H9 (cell line): Measurements from ENCODE around the gene STK38. TPM values are rescaled to one million over a fixed set of nuclear protein-coding genes. Genes with fewer than 3 reads are reported as not detected.

Experiments
- DNase-seq: peaks from one replicate; pipeline ENCODE4 v3.0.0-alpha.2; 2017
- H2AFZ ChIP-seq: one replicate; pipeline ENCODE4 v1.6.1; 2013; ENCODE audit warnings: mild to moderate bottlenecking, low read length, control low read depth, moderate library complexity
- H2AK5ac ChIP-seq: 2 replicates; pipeline ENCODE4 v1.6.1; 2013; ENCODE audit warnings: low read length, control low read depth, mixed read lengths; ENCODE audit not compliant: insufficient read length
- H2BK120ac ChIP-seq: one replicate; pipeline ENCODE4 v1.6.1; 2013; ENCODE audit warnings: low read depth, mild to moderate bottlenecking, low read length, control low read depth, inconsistent platforms; ENCODE audit not compliant: poor library complexity, severe bottlenecking
- H2BK12ac ChIP-seq: 2 replicates; pipeline ENCODE4 v1.6.1; 2013; ENCODE audit warnings: low read length, control low read depth, mixed read lengths, low read depth; ENCODE audit not compliant: insufficient read length
- H2BK15ac ChIP-seq: 2 replicates; pipeline ENCODE4 v1.6.1; 2013; ENCODE audit warnings: low read depth, low read length, control low read depth
- H2BK20ac ChIP-seq: one replicate; pipeline ENCODE4 v1.6.1; 2013; ENCODE audit warnings: low read depth, mild to moderate bottlenecking, low read length, control low read depth, inconsistent platforms; ENCODE audit not compliant: poor library complexity, severe bottlenecking
- H2BK5ac ChIP-seq: 2 replicates; pipeline ENCODE4 v1.6.1; 2013; ENCODE audit warnings: low read length, control low read depth, mixed read lengths; ENCODE audit not compliant: insufficient read length
- H3K14ac ChIP-seq: 2 replicates; pipeline ENCODE4 v1.6.1; 2013; ENCODE audit warnings: low read length, control low read depth; ENCODE audit not compliant: insufficient read depth
- H3K18ac ChIP-seq: 2 replicates; pipeline ENCODE4 v1.6.1; 2013; ENCODE audit warnings: low read depth, mild to moderate bottlenecking, mixed read lengths, low read length, control low read depth; ENCODE audit not compliant: insufficient read length
- H3K23ac ChIP-seq: 2 replicates; pipeline ENCODE4 v1.6.1; 2013; ENCODE audit warnings: low read length, control low read depth, mixed read lengths, low read depth; ENCODE audit not compliant: insufficient read length
- H3K23me2 ChIP-seq: 2 replicates; pipeline ENCODE4 v1.6.1; 2013; ENCODE audit warnings: low read depth, mild to moderate bottlenecking, mixed read lengths, low read length, control low read depth; ENCODE audit not compliant: insufficient read length, poor library complexity, severe bottlenecking
- H3K27ac ChIP-seq: 2 replicates; pipeline ENCODE4 v1.5.1; 2013; ENCODE audit warnings: low read length, control low read depth, mixed read lengths, low read depth; ENCODE audit not compliant: insufficient read length
- H3K27me3 ChIP-seq: 2 replicates; pipeline ENCODE4 v1.6.1; 2013; ENCODE audit warnings: low read length, control low read depth, inconsistent platforms; ENCODE audit not compliant: insufficient read depth
- H3K4ac ChIP-seq: 2 replicates; pipeline ENCODE4 v1.6.1; 2013; ENCODE audit warnings: low read depth, mild to moderate bottlenecking, control low read depth, inconsistent platforms, low read length, moderate library complexity
- H3K4me1 ChIP-seq: 2 replicates; pipeline ENCODE4 v1.6.1; 2013; ENCODE audit warnings: low read length, control low read depth, inconsistent platforms; ENCODE audit not compliant: insufficient read depth
- H3K4me2 ChIP-seq: 2 replicates; pipeline ENCODE4 v1.6.1; 2013; ENCODE audit warnings: low read length, control low read depth, mixed read lengths; ENCODE audit not compliant: insufficient read length, insufficient read depth
- H3K56ac ChIP-seq: 2 replicates; pipeline ENCODE4 v1.6.1; 2013; ENCODE audit warnings: low read depth, mild to moderate bottlenecking, mixed read lengths, low read length, control low read depth; ENCODE audit not compliant: insufficient read length
- H3K79me1 ChIP-seq: 2 replicates; pipeline ENCODE4 v1.6.1; 2013; ENCODE audit warnings: low read depth, mild to moderate bottlenecking, moderate library complexity, low read length, control low read depth, inconsistent platforms; ENCODE audit not compliant: insufficient read depth, poor library complexity, severe bottlenecking
- H3K79me2 ChIP-seq: 2 replicates; pipeline ENCODE4 v1.6.1; 2013; ENCODE audit warnings: low read length, control low read depth, inconsistent platforms; ENCODE audit not compliant: insufficient read depth
- H3K9ac ChIP-seq: 2 replicates; pipeline ENCODE4 v1.6.1; 2013; ENCODE audit warnings: low read length, control low read depth, mixed read lengths; ENCODE audit not compliant: insufficient read length; ENCODE audit errors: extremely low read depth
- H3K9me3 ChIP-seq: one replicate; pipeline ENCODE4 v1.6.1; 2013; ENCODE audit warnings: low read depth, low read length, inconsistent platforms; ENCODE audit not compliant: control insufficient read depth
- H3T11ph ChIP-seq: one replicate; pipeline ENCODE4 v1.6.1; 2013; ENCODE audit warnings: mild to moderate bottlenecking, low read length, control low read depth, inconsistent platforms
- H4K20me1 ChIP-seq: one replicate; pipeline ENCODE4 v1.6.1; 2013; ENCODE audit not compliant: control insufficient read depth, insufficient read length, insufficient read depth
- H4K5ac ChIP-seq: 2 replicates; pipeline ENCODE4 v1.6.1; 2013; ENCODE audit warnings: low read depth, mild to moderate bottlenecking, mixed read lengths, low read length, control low read depth; ENCODE audit not compliant: insufficient read length
- H4K8ac ChIP-seq: replicated peaks from 2 replicates; pipeline ENCODE4 v1.6.1; 2013; ENCODE audit warnings: low read length, control low read depth, mixed read lengths, low read depth; ENCODE audit not compliant: insufficient read length
- H4K91ac ChIP-seq: 2 replicates; pipeline ENCODE4 v1.6.1; 2013; ENCODE audit warnings: low read depth, mild to moderate bottlenecking, moderate library complexity, mixed read lengths, low read length, control low read depth; ENCODE audit not compliant: insufficient read length
- H3K27ac Mint-ChIP-seq, 3 experiments: 2 replicates in 2 of 3; 3 replicates in 1 of 3; pipeline ENCODE4 v1.8.0; 2020 to 2021; ENCODE audit warnings: mixed read lengths in 3 of 3, mild to moderate bottlenecking in 1 of 3, moderate library complexity in 1 of 3
- H3K27me3 Mint-ChIP-seq: 2 replicates; pipeline ENCODE4 v1.8.0; 2021; ENCODE audit warnings: low read depth, mild to moderate bottlenecking, moderate library complexity, mixed read lengths
- H3K36me3 Mint-ChIP-seq, 3 experiments: 2 replicates in 2 of 3; 3 replicates in 1 of 3; pipeline ENCODE4 v1.8.0; 2020 to 2021; ENCODE audit warnings: low read depth in 3 of 3, mixed read lengths in 3 of 3; ENCODE audit not compliant: insufficient read depth in 1 of 3
- H3K4me1 Mint-ChIP-seq, 2 experiments: 2 replicates each; pipeline ENCODE4 v1.8.0; 2020; ENCODE audit warnings: mixed read lengths in 2 of 2
- H3K4me3 Mint-ChIP-seq, 2 experiments: 2 replicates in 1 of 2; 3 replicates in 1 of 2; pipeline ENCODE4 v1.8.0; 2020 to 2021; ENCODE audit warnings: mild to moderate bottlenecking in 2 of 2, mixed read lengths in 2 of 2, moderate library complexity in 1 of 2
- H3K9me3 Mint-ChIP-seq, 2 experiments: 2 replicates in 1 of 2; 3 replicates in 1 of 2; pipeline ENCODE4 v1.8.0; 2020; ENCODE audit warnings: mild to moderate bottlenecking in 2 of 2, mixed read lengths in 2 of 2, moderate library complexity in 1 of 2
- CTCF ChIP-seq: fragments of 200-600 bp; sonication (generic); conservative IDR thresholded peaks from 3 replicates; pipeline ENCODE4 v1.8.0; 2021; ENCODE audit warnings: antibody characterized with exemption, mild to moderate bottlenecking
- WGBS: extraction: QIAGEN DNeasy Blood & Tissue Kit; methylation state at CpG from one replicate; pipeline ENCODE4 v1.1.7; 2013; ENCODE audit warnings: missing lambda C conversion rate, low lambda C conversion rate, mixed read lengths; ENCODE audit not compliant: insufficient read length; ENCODE audit errors: extremely low coverage; 5-methylcytosine and 5-hydroxymethylcytosine counted together
- total RNA-seq: library from RNA; stranded (reverse); gene quantifications from 2 replicates; pipeline ENCODE4 v1.2.1, GENCODE V29; 2021

STK38 gene
- total RNA-seq, 1 experiment from 2014 or later: 17.5 TPM

- H3K27me3 Mint-ChIP-seq: no peaks in the 10 kb centered on the region
- Histone ChIP-seq H2AFZ (no peak overlapping the region), H3K9ac (no peak overlapping the region), H2AK5ac (no peak overlapping the region), H2BK15ac (no peak overlapping the region), H3T11ph (no peak overlapping the region), H3K14ac (no peak overlapping the region), H2BK20ac (no peak overlapping the region), H3K27me3 (no peaks in the 10 kb centered on the region), H3K56ac (no peak overlapping the region), H2BK5ac (no peak overlapping the region), H3K4me2 (no peak overlapping the region), H4K5ac (no peak overlapping the region), H3K4ac (no peak overlapping the region), H2BK12ac (no peak overlapping the region), H2BK120ac (no peak overlapping the region), H3K4me1 (no peaks in the 10 kb centered on the region), H3K79me2 (no peaks in the 10 kb centered on the region), H3K79me1 (no peaks in the 10 kb centered on the region), H3K9me3 (no peaks in the 10 kb centered on the region), H4K8ac (no peak overlapping the region), H3K27ac (no peak overlapping the region), H3K18ac (no peak overlapping the region), H3K23me2 (no peaks in the 10 kb centered on the region), H3K23ac (no peak overlapping the region), H4K20me1 (no peaks in the 10 kb centered on the region), H4K91ac (no peak overlapping the region)
- WGBS: no CpG with 5 or more reads among the region's 2 CpGs
- H3K36me3 Mint-ChIP-seq: peaks cover 7 to 40% (median 30%) of the 10 kb centered on the region in 3 experiments; a peak in 6 of 7 replicates
- H3K4me3 Mint-ChIP-seq: no peak overlapping the region
- TF ChIP-seq CTCF: no peak
- no peak overlapping the region for H3K27ac Mint-ChIP-seq
- peaks cover 0 to 2% of the 10 kb centered on the region in 2 experiments; a peak in 1 of 5 replicates for H3K9me3 Mint-ChIP-seq
- DNase-seq: no peak
- H3K4me1 Mint-ChIP-seq: 0 out of 4 replicates have a peak, but pooled peaks cover 0 to 3% of the 10 kb centered on the region in 2 experiments
Measured at GRCh38 chr6:36504982-36505381, 42.3 kb downstream of the STK38 start.
